Type B pancreatic cell (in vitro differentiated cells): ENCODE data around the gene CPB1. TPM values are rescaled to one million over a fixed set of nuclear protein-coding genes. Genes with fewer than 3 reads are reported as not detected.

Experiments
- DNase-seq: peaks from one replicate; pipeline ENCODE4 v3.0.0; 2021; ENCODE audit warnings: mixed read lengths; ENCODE audit not compliant: unreplicated experiment; ENCODE audit errors: extremely low spot score
- H3K27ac Mint-ChIP-seq: 2 replicates; pipeline ENCODE4 v1.8.0; 2021; ENCODE audit warnings: mild to moderate bottlenecking, mixed read lengths
- H3K27me3 Mint-ChIP-seq: 2 replicates; pipeline ENCODE4 v1.8.0; 2021; ENCODE audit warnings: mixed read lengths
- H3K36me3 Mint-ChIP-seq: 2 replicates; pipeline ENCODE4 v1.8.0; 2021; ENCODE audit warnings: mixed read lengths
- H3K4me1 Mint-ChIP-seq: one replicate; pipeline ENCODE4 v1.8.0; 2021; ENCODE audit warnings: mixed read lengths; ENCODE audit not compliant: unreplicated experiment
- H3K4me3 Mint-ChIP-seq: 2 replicates; pipeline ENCODE4 v1.8.0; 2021; ENCODE audit warnings: mild to moderate bottlenecking, mixed read lengths
- H3K9me3 Mint-ChIP-seq: 2 replicates; pipeline ENCODE4 v1.8.0; 2021; ENCODE audit warnings: mixed read lengths
- CTCF ChIP-seq: fragments of 200-600 bp; sonication (generic); conservative IDR thresholded peaks from 2 replicates; pipeline ENCODE4 v1.5.0; 2021; ENCODE audit warnings: antibody characterized with exemption, mild to moderate bottlenecking
- total RNA-seq: library from RNA; stranded (reverse); gene quantifications from 2 replicates; pipeline ENCODE4 v1.2.1, GENCODE V29; 2021; ENCODE audit warnings: low replicate concordance

Gene CPB1
- total RNA-seq, 1 donor from 2014 or later: 0.56 TPM

DNA sequence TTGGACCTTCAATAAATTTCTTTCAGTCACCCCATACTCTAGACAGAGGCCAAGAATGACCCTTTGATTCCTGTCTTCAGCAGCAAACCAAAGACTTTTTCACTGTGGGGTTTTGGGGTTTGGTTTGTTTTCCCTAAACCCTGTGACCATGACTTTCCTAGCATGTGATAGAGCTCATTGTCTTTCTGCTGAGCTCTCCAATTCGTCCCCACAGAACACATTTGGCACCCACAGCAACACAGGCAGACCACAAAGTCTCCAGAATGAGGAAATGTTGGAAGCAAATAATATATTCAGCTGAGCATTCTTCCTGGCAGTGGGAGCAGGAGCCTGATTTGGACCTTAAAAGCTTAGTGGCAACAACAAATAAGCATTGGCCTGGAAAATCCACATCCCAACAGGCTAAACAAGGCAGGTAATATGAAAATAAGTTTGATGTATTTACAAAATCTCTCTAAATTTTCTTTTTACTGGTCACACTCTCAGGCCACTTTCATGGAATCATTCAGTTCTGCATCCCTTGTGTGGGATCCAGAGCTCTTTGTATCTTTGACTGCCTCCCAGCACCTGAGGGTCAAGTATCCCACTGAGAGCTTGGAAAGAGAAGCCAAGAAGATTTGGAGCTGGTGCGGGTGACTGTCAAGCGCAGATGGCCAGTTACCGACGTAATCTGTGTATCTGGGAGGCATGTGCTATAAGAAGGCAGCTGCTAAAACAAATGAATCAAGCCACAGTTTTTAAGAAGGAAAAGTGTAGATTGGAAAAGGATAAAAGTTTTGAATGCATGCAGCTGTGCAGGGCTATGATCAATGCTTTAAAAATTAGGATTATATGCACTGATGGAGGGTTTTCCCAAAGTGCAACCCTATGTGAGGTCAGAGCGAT is 36.5 kb upstream of the CPB1 start:
- Mint-ChIP-seq H3K27me3 (peaks cover 7% of the 10 kb centered on the region), H3K36me3 (no peaks in the 10 kb centered on the region), H3K4me1 (peaks cover 36% of the 10 kb centered on the region), H3K27ac (peak overlapping the region; percentile 12), H3K9me3 (no peaks in the 10 kb centered on the region), H3K4me3 (no peak overlapping the region)
- DNase-seq: no peak
- TF ChIP-seq CTCF: no peak

DNA sequence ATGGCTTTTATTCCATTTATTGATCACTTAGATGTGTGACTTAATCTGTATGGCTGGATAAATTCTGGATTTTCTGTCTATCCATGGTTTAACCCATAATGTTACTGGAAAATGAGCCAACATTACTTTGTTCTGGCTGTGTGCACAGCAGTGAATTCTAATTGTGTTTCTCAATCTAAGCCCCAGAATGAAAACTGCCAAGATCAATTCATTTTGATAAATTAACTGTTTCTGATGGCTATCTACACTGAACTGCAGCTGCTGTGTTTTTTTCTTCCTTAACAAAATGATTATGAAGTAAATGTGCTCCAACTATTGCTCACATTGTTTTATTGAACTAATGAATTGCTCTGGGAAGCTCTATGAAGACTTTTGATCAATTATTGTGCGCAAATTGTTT is 35.7 kb upstream of the CPB1 start:
- peaks cover 36% of the 10 kb centered on the region for H3K4me1 Mint-ChIP-seq
- no peak for DNase-seq
- no peak overlapping the region for H3K27ac Mint-ChIP-seq

DNA sequence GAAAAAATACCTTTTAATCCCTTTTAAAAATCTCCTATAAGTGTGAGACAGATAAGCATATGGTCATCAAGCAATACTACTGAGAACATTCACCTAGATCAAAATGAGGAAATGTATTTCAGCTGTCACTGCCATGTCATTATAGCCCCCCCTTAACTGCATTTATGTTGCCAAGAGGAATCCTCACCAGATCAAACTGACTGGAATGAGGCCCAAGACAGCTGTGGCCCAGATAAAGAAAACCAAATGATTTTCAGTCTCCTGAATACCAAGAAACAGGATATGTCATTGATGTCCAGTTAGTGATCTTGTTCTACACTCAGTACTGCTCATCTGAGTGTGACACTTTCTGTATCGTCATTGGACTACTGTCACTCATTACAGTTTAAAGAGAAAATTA is 35.1 kb upstream of the CPB1 start:
- TF ChIP-seq CTCF: no peak
- no peak overlapping the region for H3K4me3 Mint-ChIP-seq
- no peak overlapping the region for H3K27ac Mint-ChIP-seq
- no peaks in the 10 kb centered on the region for H3K36me3 Mint-ChIP-seq
- no peaks in the 10 kb centered on the region for H3K9me3 Mint-ChIP-seq
- DNase-seq: no peak
- peaks cover 36% of the 10 kb centered on the region for H3K4me1 Mint-ChIP-seq
- H3K27me3 Mint-ChIP-seq: peaks cover 7% of the 10 kb centered on the region

More for the DNA sequence above, 35.7 kb upstream of the CPB1 start:
- H3K36me3 Mint-ChIP-seq: no peaks in the 10 kb centered on the region
- peaks cover 7% of the 10 kb centered on the region for H3K27me3 Mint-ChIP-seq
- no peak overlapping the region for H3K4me3 Mint-ChIP-seq
- no peaks in the 10 kb centered on the region for H3K9me3 Mint-ChIP-seq
- no peak for TF ChIP-seq CTCF

DNA sequence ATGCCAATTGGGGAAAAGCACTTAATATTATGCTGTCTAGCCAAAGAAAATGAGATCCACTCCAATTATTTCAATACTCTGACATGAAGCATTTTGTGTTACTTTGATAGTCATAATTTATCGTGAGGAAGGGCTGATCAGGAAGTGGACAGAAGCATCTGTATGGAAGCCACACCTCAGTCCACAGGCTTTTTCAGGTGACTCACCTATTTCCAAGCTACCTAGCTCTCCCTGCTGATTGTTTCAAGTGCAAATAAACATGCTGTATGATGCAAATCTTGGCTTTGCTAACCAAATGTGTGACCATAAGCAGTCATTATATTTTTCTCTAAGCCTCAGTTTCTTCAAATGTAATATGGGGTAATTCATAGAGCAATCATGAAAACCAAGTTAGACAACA is 30.8 kb upstream of the CPB1 start:
- H3K27ac Mint-ChIP-seq: peak overlapping the region; percentile 36

DNA sequence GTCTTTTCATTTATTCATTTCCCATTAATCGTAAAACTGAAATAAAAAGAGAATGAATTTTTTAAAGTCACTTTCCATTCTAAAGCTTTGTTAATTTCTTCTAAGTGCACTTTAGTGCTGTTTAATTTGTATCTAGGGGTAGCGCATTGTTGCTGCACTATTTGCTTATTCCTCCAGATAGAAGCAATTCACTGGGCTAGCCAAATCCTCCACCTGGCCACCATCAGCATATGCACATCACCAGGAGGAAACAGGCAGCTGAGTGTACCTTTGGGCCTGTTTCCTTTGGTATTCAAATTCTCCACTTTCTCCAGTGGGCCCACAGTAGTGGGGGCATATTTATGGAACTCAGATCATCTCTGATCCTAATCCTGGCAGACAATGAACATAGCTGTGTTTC is 29.8 kb upstream of the CPB1 start:
- Mint-ChIP-seq H3K27ac (no peak overlapping the region), H3K4me3 (no peak overlapping the region), H3K4me1 (peaks cover 4% of the 10 kb centered on the region), H3K27me3 (peaks cover 7% of the 10 kb centered on the region), H3K9me3 (no peaks in the 10 kb centered on the region), H3K36me3 (no peaks in the 10 kb centered on the region)
- DNase-seq: no peak
- TF ChIP-seq CTCF: no peak

More for the DNA sequence above, 30.8 kb upstream of the CPB1 start:
- DNase-seq: no peak
- TF ChIP-seq CTCF: no peak
- Mint-ChIP-seq H3K4me1 (peaks cover 11% of the 10 kb centered on the region), H3K27me3 (peaks cover 7% of the 10 kb centered on the region), H3K9me3 (no peaks in the 10 kb centered on the region), H3K4me3 (no peak overlapping the region), H3K36me3 (no peaks in the 10 kb centered on the region)
